ENCODE measurements around the gene TNFRSF8. TPM values are rescaled to one million over a fixed set of nuclear protein-coding genes. Genes with fewer than 3 reads are reported as not detected.
A peak's percentile ranks its signal among the peaks of the same experiment; 100 is the strongest.

TNFRSF8 gene
- total RNA-seq, 1 experiment from 2014 or later = 7.7 TPM

GRCh38 chr1:12185918-12186678, 123.0 kb downstream of the TNFRSF8 start:
- DNase-seq (ENCODE audit: low read depth) = no peak

- DNase-seq (ENCODE audit: low read depth) = no peak
Observed at GRCh38 chr1:12186679-12186985, 123.5 kb downstream of the TNFRSF8 start.

- peak; percentile 26 for DNase-seq (ENCODE audit: low read depth)
Observed at GRCh38 chr1:12188115-12188514, 125.0 kb downstream of the TNFRSF8 start.

- no peak for DNase-seq (ENCODE audit: low read depth)
Observed at GRCh38 chr1:12188657-12189327, 125.7 kb downstream of the TNFRSF8 start.

GRCh38 chr1:12189328-12189682, 126.2 kb downstream of the TNFRSF8 start:
- peak; percentile 31 for DNase-seq (ENCODE audit: low read depth)

- no peak for DNase-seq (ENCODE audit: low read depth)
Observed at GRCh38 chr1:12191242-12192032, 128.3 kb downstream of the TNFRSF8 start.

Small RNA genes within 50 kb of the gene (small RNA-seq; reads per million reads assigned to genes)
- gene AL096840.1 (not detected), gene MIR4632 (not detected), gene MIR6729 (not detected), gene RF00019 (not detected), gene RN7SL649P (not detected), gene RNU6-777P (not detected), gene RPL23AP89 (not detected)

Other genes starting within 250 kb of the TNFRSF8 start
- gene NPPA, start 215.5 kb upstream of the TNFRSF8 start, total RNA-seq (2014; rRNA removed; shearing (Covaris generic)) = not detected in 2 replicates
- not detected in 2 replicates for gene NPPB, start 204.4 kb upstream of the TNFRSF8 start, total RNA-seq (2014; rRNA removed; shearing (Covaris generic))
- 62.1 and 78.4 TPM in 2 replicates for gene KIAA2013, start 136.9 kb upstream of the TNFRSF8 start, total RNA-seq (2014; rRNA removed; shearing (Covaris generic))
- 66.4 and 72.4 TPM in 2 replicates for gene PLOD1, start 128.6 kb upstream of the TNFRSF8 start, total RNA-seq (2014; rRNA removed; shearing (Covaris generic))
- gene MFN2, start 82.9 kb upstream of the TNFRSF8 start, total RNA-seq (2014; rRNA removed; shearing (Covaris generic)) = 76.2 and 78.2 TPM in 2 replicates
- 30.4 and 34.2 TPM in 2 replicates for gene MIIP, start 43.8 kb upstream of the TNFRSF8 start, total RNA-seq (2014; rRNA removed; shearing (Covaris generic))
- 0.16 and 0.17 TPM in 2 replicates for gene TNFRSF1B, start 103.7 kb downstream of the TNFRSF8 start, total RNA-seq (2014; rRNA removed; shearing (Covaris generic))
- gene VPS13D, start 166.7 kb downstream of the TNFRSF8 start, total RNA-seq (2014; rRNA removed; shearing (Covaris generic)) = 11.1 and 12.7 TPM in 2 replicates

Measured in HT1080 (cell line).